Measurements from ENCODE around the gene OR9G1.
"Not testable (repeated sequence)": the region's sequence is repeated elsewhere in the genome, so short reads cannot be mapped to it uniquely, and the experiment has no call there.

OR9G1 gene

GRCh38 chr11:56698795-56699194 lies at the start of gene OR9G1:
TSS of gene OR9G1 (plus strand) at chr11:56699095. CDS start at chr11:56700388, 1,293 bp downstream.
- Histone ChIP-seq H3K4me1 (ENCODE audit: control insufficient read depth, insufficient read depth, low read length) (no peaks in the 10 kb centered on the region), H3K27ac (ENCODE audit: low read depth, low read length) (no peak within 1 kb of the TSS), H3K36me3 (ENCODE audit: control insufficient read depth, insufficient read depth, low read length) (no peaks in the 10 kb centered on the region), H3K27me3 (ENCODE audit: control insufficient read depth, insufficient read depth, low read length) (no peaks in the 10 kb centered on the region), H3K9ac (ENCODE audit: low read length) (no peak within 1 kb of the TSS), H3K4me3 (ENCODE audit: low read length) (no peak within 1 kb of the TSS)

- Histone ChIP-seq H3K27me3 (ENCODE audit: control insufficient read depth, insufficient read depth, low read length) (no peaks in the 10 kb centered on the region), H3K36me3 (ENCODE audit: control insufficient read depth, insufficient read depth, low read length) (no peaks in the 10 kb centered on the region), H3K4me3 (ENCODE audit: low read length) (no peak overlapping the region), H3K9ac (ENCODE audit: low read length) (no peak overlapping the region), H3K4me1 (ENCODE audit: control insufficient read depth, insufficient read depth, low read length) (no peaks in the 10 kb centered on the region), H3K27ac (ENCODE audit: low read depth, low read length) (no peak overlapping the region)
Measured at GRCh38 chr11:56659755-56660154, 39.1 kb upstream of the OR9G1 start.

GRCh38 chr11:56663386-56663785 lies 35.5 kb upstream of the OR9G1 start, which contains the start of gene OR5AR1:
TSS of gene OR5AR1 (plus strand) at chr11:56663686. CDS start at chr11:56663686, 0 bp downstream.
- no peak within 1 kb of the TSS for H3K9ac ChIP-seq (ENCODE audit: low read length)
- no peak within 1 kb of the TSS for H3K27ac ChIP-seq (ENCODE audit: low read depth, low read length)
- no peaks in the 10 kb centered on the region for H3K36me3 ChIP-seq (ENCODE audit: control insufficient read depth, insufficient read depth, low read length)
- H3K4me3 ChIP-seq (ENCODE audit: low read length) = no peak within 1 kb of the TSS
- no peaks in the 10 kb centered on the region for H3K4me1 ChIP-seq (ENCODE audit: control insufficient read depth, insufficient read depth, low read length)
- H3K27me3 ChIP-seq (ENCODE audit: control insufficient read depth, insufficient read depth, low read length) = no peaks in the 10 kb centered on the region

- H3K4me3 ChIP-seq (ENCODE audit: low read length) = no peak overlapping the region
- no peaks in the 10 kb centered on the region for H3K4me1 ChIP-seq (ENCODE audit: control insufficient read depth, insufficient read depth, low read length)
- H3K36me3 ChIP-seq (ENCODE audit: control insufficient read depth, insufficient read depth, low read length) = no peaks in the 10 kb centered on the region
- no peak overlapping the region for H3K9ac ChIP-seq (ENCODE audit: low read length)
- H3K27ac ChIP-seq (ENCODE audit: low read depth, low read length) = no peak overlapping the region
- H3K27me3 ChIP-seq (ENCODE audit: control insufficient read depth, insufficient read depth, low read length) = no peaks in the 10 kb centered on the region
Measured at GRCh38 chr11:56670984-56671383, 27.9 kb upstream of the OR9G1 start.

- H3K4me1 ChIP-seq (ENCODE audit: control insufficient read depth, insufficient read depth, low read length) = no peaks in the 10 kb centered on the region
Measured at GRCh38 chr11:56688554-56689100, 10.3 kb upstream of the OR9G1 start.

GRCh38 chr11:56691179-56691578 lies 7.7 kb upstream of the OR9G1 start:
- H3K4me3 ChIP-seq (ENCODE audit: low read length); H3K27ac ChIP-seq (ENCODE audit: low read depth, low read length); H3K27me3 ChIP-seq (ENCODE audit: control insufficient read depth, insufficient read depth, low read length); H3K36me3 ChIP-seq (ENCODE audit: control insufficient read depth, insufficient read depth, low read length); H3K9ac ChIP-seq (ENCODE audit: low read length); H3K4me1 ChIP-seq (ENCODE audit: control insufficient read depth, insufficient read depth, low read length): not testable (repeated sequence)

More at GRCh38 chr11:56688554-56689100, 10.3 kb upstream of the OR9G1 start:
- no peaks in the 10 kb centered on the region for H3K36me3 ChIP-seq (ENCODE audit: control insufficient read depth, insufficient read depth, low read length)
- no peak overlapping the region for H3K27ac ChIP-seq (ENCODE audit: low read depth, low read length)
- H3K27me3 ChIP-seq (ENCODE audit: control insufficient read depth, insufficient read depth, low read length) = no peaks in the 10 kb centered on the region
- no peak overlapping the region for H3K9ac ChIP-seq (ENCODE audit: low read length)
- no peak overlapping the region for H3K4me3 ChIP-seq (ENCODE audit: low read length)

GRCh38 chr11:56693428-56693827 lies 5.5 kb upstream of the OR9G1 start:
- H3K4me1 ChIP-seq (ENCODE audit: control insufficient read depth, insufficient read depth, low read length) = no peaks in the 10 kb centered on the region
- H3K36me3 ChIP-seq (ENCODE audit: control insufficient read depth, insufficient read depth, low read length) = no peaks in the 10 kb centered on the region
- H3K27ac ChIP-seq (ENCODE audit: low read depth, low read length) = no peak overlapping the region
- no peak overlapping the region for H3K9ac ChIP-seq (ENCODE audit: low read length)
- no peak overlapping the region for H3K4me3 ChIP-seq (ENCODE audit: low read length)
- H3K27me3 ChIP-seq (ENCODE audit: control insufficient read depth, insufficient read depth, low read length) = no peaks in the 10 kb centered on the region

GRCh38 chr11:56700242-56700913 lies 1.5 kb downstream of the OR9G1 start:
- no peaks in the 10 kb centered on the region for H3K27me3 ChIP-seq (ENCODE audit: control insufficient read depth, insufficient read depth, low read length)
- no peaks in the 10 kb centered on the region for H3K36me3 ChIP-seq (ENCODE audit: control insufficient read depth, insufficient read depth, low read length)

GRCh38 chr11:56700914-56701485 lies 2.1 kb downstream of the OR9G1 start:
- H3K4me1 ChIP-seq (ENCODE audit: control insufficient read depth, insufficient read depth, low read length) = no peaks in the 10 kb centered on the region
- no peak overlapping the region for H3K27ac ChIP-seq (ENCODE audit: low read depth, low read length)
- H3K27me3 ChIP-seq (ENCODE audit: control insufficient read depth, insufficient read depth, low read length) = no peaks in the 10 kb centered on the region
- no peak overlapping the region for H3K9ac ChIP-seq (ENCODE audit: low read length)
- no peaks in the 10 kb centered on the region for H3K36me3 ChIP-seq (ENCODE audit: control insufficient read depth, insufficient read depth, low read length)
- H3K4me3 ChIP-seq (ENCODE audit: low read length) = no peak overlapping the region

More at GRCh38 chr11:56700242-56700913, 1.5 kb downstream of the OR9G1 start:
- Histone ChIP-seq H3K27ac (ENCODE audit: low read depth, low read length) (no peak overlapping the region), H3K9ac (ENCODE audit: low read length) (no peak overlapping the region), H3K4me3 (ENCODE audit: low read length) (no peak overlapping the region), H3K4me1 (ENCODE audit: control insufficient read depth, insufficient read depth, low read length) (no peaks in the 10 kb centered on the region)

GRCh38 chr11:56705784-56706396 lies 7.0 kb downstream of the OR9G1 start:
- Histone ChIP-seq H3K4me3 (ENCODE audit: low read length) (no peak overlapping the region), H3K4me1 (ENCODE audit: control insufficient read depth, insufficient read depth, low read length) (no peaks in the 10 kb centered on the region), H3K9ac (ENCODE audit: low read length) (no peak overlapping the region), H3K27me3 (ENCODE audit: control insufficient read depth, insufficient read depth, low read length) (no peaks in the 10 kb centered on the region), H3K27ac (ENCODE audit: low read depth, low read length) (no peak overlapping the region), H3K36me3 (ENCODE audit: control insufficient read depth, insufficient read depth, low read length) (no peaks in the 10 kb centered on the region)

GRCh38 chr11:56706486-56706885 lies 7.6 kb downstream of the OR9G1 start:
- no peaks in the 10 kb centered on the region for H3K36me3 ChIP-seq (ENCODE audit: control insufficient read depth, insufficient read depth, low read length)
- no peak overlapping the region for H3K4me3 ChIP-seq (ENCODE audit: low read length)
- H3K27me3 ChIP-seq (ENCODE audit: control insufficient read depth, insufficient read depth, low read length) = no peaks in the 10 kb centered on the region
- H3K9ac ChIP-seq (ENCODE audit: low read length) = no peak overlapping the region
- no peaks in the 10 kb centered on the region for H3K4me1 ChIP-seq (ENCODE audit: control insufficient read depth, insufficient read depth, low read length)
- no peak overlapping the region for H3K27ac ChIP-seq (ENCODE audit: low read depth, low read length)

GRCh38 chr11:56714206-56714605 lies 15.3 kb downstream of the OR9G1 start:
- H3K4me1 ChIP-seq (ENCODE audit: control insufficient read depth, insufficient read depth, low read length) = no peaks in the 10 kb centered on the region
- no peaks in the 10 kb centered on the region for H3K27me3 ChIP-seq (ENCODE audit: control insufficient read depth, insufficient read depth, low read length)
- no peak overlapping the region for H3K27ac ChIP-seq (ENCODE audit: low read depth, low read length)
- no peak overlapping the region for H3K9ac ChIP-seq (ENCODE audit: low read length)
- H3K36me3 ChIP-seq (ENCODE audit: control insufficient read depth, insufficient read depth, low read length) = no peaks in the 10 kb centered on the region
- H3K4me3 ChIP-seq (ENCODE audit: low read length) = no peak overlapping the region
